Osteoblast (primary cell): ENCODE measurements around the gene CELF4. TPM values are rescaled to one million over a fixed set of nuclear protein-coding genes. Genes with fewer than 3 reads are reported as not detected.
A peak's percentile ranks its signal among the peaks of the same experiment; 100 is the strongest.

Experiments
- DNase-seq: peaks from one replicate; pipeline ENCODE4 v3.0.0; 2011; ENCODE audit warnings: low spot score, mixed read lengths; ENCODE audit not compliant: insufficient read length; ENCODE audit errors: missing footprints
- H2AFZ ChIP-seq: 2 replicates; pipeline ENCODE4 v1.6.0; 2011; ENCODE audit warnings: mild to moderate bottlenecking, low read length
- H3K27ac ChIP-seq: 2 replicates; pipeline ENCODE4 v1.5.1; 2011; ENCODE audit warnings: mild to moderate bottlenecking, low read depth, low read length, moderate library complexity
- H3K27me3 ChIP-seq: 2 replicates; pipeline ENCODE4 v1.6.0; 2012; ENCODE audit warnings: mild to moderate bottlenecking, control low read depth, inconsistent platforms, low read length, moderate library complexity; ENCODE audit not compliant: insufficient read depth
- H3K36me3 ChIP-seq: 2 replicates; pipeline ENCODE4 v1.5.1; 2011; ENCODE audit warnings: mild to moderate bottlenecking, low read length, control low read depth, moderate library complexity; ENCODE audit not compliant: insufficient read depth
- H3K4me1 ChIP-seq: 2 replicates; pipeline ENCODE4 v1.5.1; 2011; ENCODE audit warnings: mild to moderate bottlenecking, low read length, control low read depth, moderate library complexity; ENCODE audit not compliant: insufficient read depth
- H3K4me2 ChIP-seq: 2 replicates; pipeline ENCODE4 v1.6.0; 2011; ENCODE audit warnings: mild to moderate bottlenecking, low read length; ENCODE audit not compliant: insufficient read depth
- H3K4me3 ChIP-seq: fragments of 200-600 bp; sonication (generic); 3 replicates; pipeline ENCODE4 v1.5.1; 2012; ENCODE audit warnings: mild to moderate bottlenecking, low read length, inconsistent platforms; ENCODE audit not compliant: insufficient read depth
- H3K79me2 ChIP-seq: 2 replicates; pipeline ENCODE4 v1.6.0; 2012; ENCODE audit warnings: mild to moderate bottlenecking, low read length, control low read depth, inconsistent platforms; ENCODE audit not compliant: insufficient read depth
- H3K9me3 ChIP-seq: 2 replicates; pipeline ENCODE4 v1.5.1; 2011; ENCODE audit warnings: low read depth, low read length, control low read depth
- H4K20me1 ChIP-seq: 2 replicates; pipeline ENCODE4 v1.6.0; 2012; ENCODE audit warnings: mild to moderate bottlenecking, low read length, control low read depth; ENCODE audit not compliant: insufficient read depth
- total RNA-seq: library from RNA; depleted of rRNA; stranded (reverse); fragments of >200 nt; gene quantifications from 2 replicates; pipeline ENCODE4 v1.2.3, GENCODE V29; 2012
- TF ChIP-seq, protein P1 (sequence below): IDR thresholded peaks from 2 replicates; pipeline ENCODE4 v1.5.1; 2011; ENCODE audit warnings: mild to moderate bottlenecking, low read depth, low read length, moderate library complexity; ENCODE audit errors: extremely low read depth

CELF4 gene
- total RNA-seq, 1 donor: not detected

GRCh38 chr18:37299471-37300304 is 265.9 kb downstream of the CELF4 start:
- H3K4me3 ChIP-seq: no peak overlapping the region
- peaks cover 9% of the 10 kb centered on the region for H3K4me1 ChIP-seq
- TF ChIP-seq, protein P1, sequence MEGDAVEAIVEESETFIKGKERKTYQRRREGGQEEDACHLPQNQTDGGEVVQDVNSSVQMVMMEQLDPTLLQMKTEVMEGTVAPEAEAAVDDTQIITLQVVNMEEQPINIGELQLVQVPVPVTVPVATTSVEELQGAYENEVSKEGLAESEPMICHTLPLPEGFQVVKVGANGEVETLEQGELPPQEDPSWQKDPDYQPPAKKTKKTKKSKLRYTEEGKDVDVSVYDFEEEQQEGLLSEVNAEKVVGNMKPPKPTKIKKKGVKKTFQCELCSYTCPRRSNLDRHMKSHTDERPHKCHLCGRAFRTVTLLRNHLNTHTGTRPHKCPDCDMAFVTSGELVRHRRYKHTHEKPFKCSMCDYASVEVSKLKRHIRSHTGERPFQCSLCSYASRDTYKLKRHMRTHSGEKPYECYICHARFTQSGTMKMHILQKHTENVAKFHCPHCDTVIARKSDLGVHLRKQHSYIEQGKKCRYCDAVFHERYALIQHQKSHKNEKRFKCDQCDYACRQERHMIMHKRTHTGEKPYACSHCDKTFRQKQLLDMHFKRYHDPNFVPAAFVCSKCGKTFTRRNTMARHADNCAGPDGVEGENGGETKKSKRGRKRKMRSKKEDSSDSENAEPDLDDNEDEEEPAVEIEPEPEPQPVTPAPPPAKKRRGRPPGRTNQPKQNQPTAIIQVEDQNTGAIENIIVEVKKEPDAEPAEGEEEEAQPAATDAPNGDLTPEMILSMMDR: no peak
- no peak overlapping the region for H2AFZ ChIP-seq
- H3K9me3 ChIP-seq: no peaks in the 10 kb centered on the region
- no peaks in the 10 kb centered on the region for H3K79me2 ChIP-seq
- H4K20me1 ChIP-seq: no peaks in the 10 kb centered on the region
- H3K27me3 ChIP-seq: peaks cover 1% of the 10 kb centered on the region
- no peak overlapping the region for H3K27ac ChIP-seq
- peak; percentile 99 for DNase-seq
- no peak overlapping the region for H3K4me2 ChIP-seq
- no peaks in the 10 kb centered on the region for H3K36me3 ChIP-seq

GRCh38 chr18:37298816-37299215 is 266.8 kb downstream of the CELF4 start:
- H3K27me3 ChIP-seq: peaks cover 4% of the 10 kb centered on the region
- TF ChIP-seq, protein P1: no peak
- peak; percentile 34 for DNase-seq
- H4K20me1 ChIP-seq: no peaks in the 10 kb centered on the region
- no peaks in the 10 kb centered on the region for H3K36me3 ChIP-seq
- no peak overlapping the region for H2AFZ ChIP-seq
- H3K4me1 ChIP-seq: peaks cover 9% of the 10 kb centered on the region
- H3K27ac ChIP-seq: no peak overlapping the region
- no peaks in the 10 kb centered on the region for H3K9me3 ChIP-seq
- H3K79me2 ChIP-seq: no peaks in the 10 kb centered on the region
- no peak overlapping the region for H3K4me3 ChIP-seq
- no peak overlapping the region for H3K4me2 ChIP-seq

- Histone ChIP-seq H3K4me2 (no peak overlapping the region), H3K79me2 (no peaks in the 10 kb centered on the region), H3K27me3 (peaks cover 4% of the 10 kb centered on the region), H2AFZ (no peak overlapping the region), H3K36me3 (no peaks in the 10 kb centered on the region), H3K4me3 (no peak overlapping the region), H3K4me1 (peaks cover 9% of the 10 kb centered on the region), H3K27ac (no peak overlapping the region), H3K9me3 (no peaks in the 10 kb centered on the region), H4K20me1 (no peaks in the 10 kb centered on the region)
- DNase-seq: no peak
- TF ChIP-seq, protein P1: no peak
These were observed 268.5 kb downstream of the CELF4 start for GRCh38 chr18:37297106-37297505.

- Histone ChIP-seq H3K4me1 (peaks cover 9% of the 10 kb centered on the region), H3K4me2 (no peak overlapping the region), H3K4me3 (no peak overlapping the region), H3K27ac (no peak overlapping the region), H3K36me3 (no peaks in the 10 kb centered on the region), H4K20me1 (no peaks in the 10 kb centered on the region), H2AFZ (no peak overlapping the region), H3K9me3 (no peaks in the 10 kb centered on the region), H3K27me3 (peaks cover 4% of the 10 kb centered on the region), H3K79me2 (no peaks in the 10 kb centered on the region)
- TF ChIP-seq, protein P1: peak; percentile 52
- DNase-seq: peak; percentile 75
These were observed 270.6 kb downstream of the CELF4 start for GRCh38 chr18:37294951-37295350.
